Measurements from ENCODE around the gene ADAM12.

- TF ChIP-seq YY1 (IDR thresholded peaks at IDR 0.05; ENCODE audit: insufficient read depth, insufficient read length) (no peak), ZNF274 (IDR thresholded peaks at IDR 0.05; ENCODE audit: low read depth, low read length) (no peak), SUZ12 (IDR thresholded peaks at IDR 0.05; ENCODE audit: extremely low read depth, insufficient read depth, insufficient read length) (no peak)
Measured at GRCh38 chr10:126063353-126063791, 324.9 kb downstream of the ADAM12 start.

Data from NT2/D1 (cell line).